Ovary (tissue), 3 donors: ENCODE results near the gene DCLRE1A.

ENCODE experiments used
- EP300 ChIP-seq: sonication (generic); formaldehyde crosslinking; IDR thresholded peaks from one replicate; pipeline ENCODE4 v1.6.1; 2017; ENCODE audit warnings: antibody characterized with exemption
- TF ChIP-seq, protein P1 (sequence below), 3 donors: fragments of 450-650 bp in 2 of 3; fragments of 200-600 bp in 1 of 3; IDR thresholded peaks; one replicate each; pipeline versions ENCODE4 v1.5.1 to v1.8.0; 2016 to 2022; ENCODE audit warnings: antibody characterized with exemption in 3 of 3, mild to moderate bottlenecking in 1 of 3
- donor health status: DM: no; HTN: no; CAD: no.

DNA sequence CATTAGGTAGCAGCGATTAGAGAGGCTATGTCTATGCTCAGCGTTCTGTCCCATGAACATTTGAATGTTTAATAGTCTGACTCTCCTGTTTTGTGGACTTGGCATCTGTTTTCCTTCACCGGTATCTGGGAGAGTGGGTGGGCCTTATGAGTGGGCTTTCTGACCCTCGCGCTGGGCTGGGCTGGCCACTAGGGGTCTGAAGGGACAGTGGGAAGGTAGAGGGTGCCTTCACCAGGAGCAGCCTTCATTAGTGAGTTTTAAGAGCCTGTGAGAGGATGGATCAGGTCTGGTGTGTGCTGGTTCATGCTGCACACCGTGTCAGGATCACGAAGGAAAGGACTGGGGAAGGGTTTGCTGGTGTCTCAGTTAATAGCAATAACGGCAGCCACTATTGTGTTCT, 33.4 kb downstream of the DCLRE1A start:
- TF ChIP-seq, protein P1, sequence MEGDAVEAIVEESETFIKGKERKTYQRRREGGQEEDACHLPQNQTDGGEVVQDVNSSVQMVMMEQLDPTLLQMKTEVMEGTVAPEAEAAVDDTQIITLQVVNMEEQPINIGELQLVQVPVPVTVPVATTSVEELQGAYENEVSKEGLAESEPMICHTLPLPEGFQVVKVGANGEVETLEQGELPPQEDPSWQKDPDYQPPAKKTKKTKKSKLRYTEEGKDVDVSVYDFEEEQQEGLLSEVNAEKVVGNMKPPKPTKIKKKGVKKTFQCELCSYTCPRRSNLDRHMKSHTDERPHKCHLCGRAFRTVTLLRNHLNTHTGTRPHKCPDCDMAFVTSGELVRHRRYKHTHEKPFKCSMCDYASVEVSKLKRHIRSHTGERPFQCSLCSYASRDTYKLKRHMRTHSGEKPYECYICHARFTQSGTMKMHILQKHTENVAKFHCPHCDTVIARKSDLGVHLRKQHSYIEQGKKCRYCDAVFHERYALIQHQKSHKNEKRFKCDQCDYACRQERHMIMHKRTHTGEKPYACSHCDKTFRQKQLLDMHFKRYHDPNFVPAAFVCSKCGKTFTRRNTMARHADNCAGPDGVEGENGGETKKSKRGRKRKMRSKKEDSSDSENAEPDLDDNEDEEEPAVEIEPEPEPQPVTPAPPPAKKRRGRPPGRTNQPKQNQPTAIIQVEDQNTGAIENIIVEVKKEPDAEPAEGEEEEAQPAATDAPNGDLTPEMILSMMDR (IDR thresholded peaks at IDR 0.05) = no peak
- no peak for TF ChIP-seq EP300
